AG09309 (cell line): Measurements from ENCODE around the gene NGEF.

ENCODE experiments used
- DNase-seq: peaks from one replicate; pipeline ENCODE4 v3.0.0-alpha.2; 2010; ENCODE audit warnings: low read depth
- H3K4me3 ChIP-seq: 2 replicates; pipeline ENCODE4 v1.5.1; 2011; ENCODE audit warnings: mild to moderate bottlenecking, low read depth, low read length, moderate library complexity; ENCODE audit not compliant: control insufficient read depth
- CTCF ChIP-seq: IDR thresholded peaks from 2 replicates; pipeline ENCODE4 v1.5.1; 2011; ENCODE audit warnings: mild to moderate bottlenecking, low read depth, low read length, inconsistent platforms; ENCODE audit not compliant: insufficient read depth, control insufficient read depth; ENCODE audit errors: missing control alignments

Gene NGEF

GRCh38 chr2:232927793-232928550 lies 85.1 kb downstream of the NGEF start:
- TF ChIP-seq CTCF: no peak
- DNase-seq: no peak
- peak overlapping the region; percentile 43 for H3K4me3 ChIP-seq

- no peak for TF ChIP-seq CTCF
- no peak for DNase-seq
- H3K4me3 ChIP-seq: peak overlapping the region; percentile 43
Measured at GRCh38 chr2:232927032-232927792, 85.8 kb downstream of the NGEF start.

- no peak overlapping the region for H3K4me3 ChIP-seq
- TF ChIP-seq CTCF: no peak
- DNase-seq: no peak
Measured at GRCh38 chr2:232926431-232926939, 86.6 kb downstream of the NGEF start.

GRCh38 chr2:232925821-232926156 lies 87.3 kb downstream of the NGEF start:
- TF ChIP-seq CTCF: no peak
- no peak for DNase-seq
- no peak overlapping the region for H3K4me3 ChIP-seq

- no peak for DNase-seq
- no peak for TF ChIP-seq CTCF
- H3K4me3 ChIP-seq: no peak overlapping the region
Measured at GRCh38 chr2:232925153-232925820, 87.8 kb downstream of the NGEF start.

- no peak for TF ChIP-seq CTCF
- DNase-seq: no peak
- no peak overlapping the region for H3K4me3 ChIP-seq
Measured at GRCh38 chr2:232924433-232924832, 88.6 kb downstream of the NGEF start.
